Endothelial cell of umbilical vein (primary cell): ENCODE results near the gene USP6NL. TPM values are rescaled to one million over a fixed set of nuclear protein-coding genes. Genes with fewer than 3 reads are reported as not detected.

ENCODE experiments used
- BruUV-seq: library from RNA; stranded (reverse); fragments of 400-500 nt; replicated peaks from 2 replicates; lab custom pipeline; 2021; lab: Mats Ljungman, UMichigan
- CTCF ChIA-PET: fragments of 300-600, 350-600 bp; sonication (Branson Sonifier 250); formaldehyde crosslinking; loops from one replicate; lab custom pipeline; 2021; ENCODE audit warnings: antibody characterized with exemption, inconsistent platforms; lab: Charles Lee
- POLR2A ChIA-PET: fragments of 300-600, 350-600 bp; sonication (Branson Sonifier 250); formaldehyde crosslinking; loops from one replicate; lab custom pipeline; 2021; ENCODE audit warnings: antibody characterized with exemption, inconsistent platforms; lab: Charles Lee
- DNase-seq: peaks from one replicate; pipeline ENCODE4 v3.0.0-alpha.2; 2011; ENCODE audit warnings: low read depth, low spot score
- FAIRE-seq: peaks from 2 replicates; lab custom pipeline; 2011; peaks lifted over from hg19 to GRCh38; lab: Jason Lieb, UNC
- H2AFZ ChIP-seq: 2 replicates; pipeline ENCODE4 v1.6.0; 2012; ENCODE audit warnings: low read depth, low read length, control low read depth, inconsistent platforms
- H3K27ac ChIP-seq: 2 replicates; pipeline ENCODE4 v1.5.1; 2011; ENCODE audit warnings: low read depth, mild to moderate bottlenecking, control low read depth, low read length, moderate library complexity; ENCODE audit not compliant: insufficient read depth
- H3K27me3 ChIP-seq, 2 experiments: 2 replicates each; pipeline versions ENCODE4 v1.6.0 to v1.6.1; 2011; ENCODE audit warnings: low read length in 2 of 2, mixed read lengths in 1 of 2; ENCODE audit not compliant: control insufficient read depth in 2 of 2, insufficient read depth in 2 of 2
- H3K36me3 ChIP-seq, 2 experiments: 2 replicates in 1 of 2; 3 replicates in 1 of 2; pipeline ENCODE4 v1.5.1; 2011; ENCODE audit warnings: low read length in 2 of 2, mild to moderate bottlenecking in 1 of 2, moderate library complexity in 1 of 2; ENCODE audit not compliant: control insufficient read depth in 2 of 2, insufficient read depth in 2 of 2; ENCODE audit errors: extremely low read depth in 1 of 2
- H3K4me1 ChIP-seq: 3 replicates; pipeline ENCODE4 v1.5.1; 2011; ENCODE audit warnings: mild to moderate bottlenecking, low read length; ENCODE audit not compliant: control insufficient read depth, insufficient read depth; ENCODE audit errors: extremely low read depth
- H3K4me2 ChIP-seq: 2 replicates; pipeline ENCODE4 v1.6.1; 2011; ENCODE audit warnings: low read length, control low read depth, mixed read lengths; ENCODE audit not compliant: insufficient read depth
- H3K4me3 ChIP-seq, 3 experiments: fragments of 200-600 bp in 1 of 3; sonication (generic), shearing (Covaris generic) in 1 of 3; replicated peaks in 1 of 3; 2 replicates each; pipeline ENCODE4 v1.5.1; 2011 to 2016; ENCODE audit warnings: control low read depth in 3 of 3, low read length in 3 of 3, mild to moderate bottlenecking in 2 of 3, inconsistent platforms in 1 of 3, low read depth in 1 of 3, moderate library complexity in 1 of 3; ENCODE audit not compliant: insufficient read depth in 1 of 3
- H3K79me2 ChIP-seq: 2 replicates; pipeline ENCODE4 v1.6.0; 2012; ENCODE audit warnings: low read length, inconsistent platforms; ENCODE audit not compliant: control insufficient read depth, insufficient read depth
- H3K9ac ChIP-seq: replicated peaks from 2 replicates; pipeline ENCODE3; 2011; ENCODE audit warnings: low read length, control low read depth; ENCODE audit not compliant: insufficient read depth; ENCODE audit errors: extremely low read depth
- H3K9me1 ChIP-seq: replicated peaks from 3 replicates; pipeline ENCODE4 v1.6.0; 2011; ENCODE audit warnings: mild to moderate bottlenecking, low read length; ENCODE audit not compliant: control insufficient read depth, insufficient read depth; ENCODE audit errors: extremely low read depth
- H3K9me3 ChIP-seq: replicated peaks from 2 replicates; pipeline ENCODE4 v1.5.1; 2012; ENCODE audit warnings: low read length, inconsistent platforms; ENCODE audit not compliant: control insufficient read depth, insufficient read depth
- H4K20me1 ChIP-seq: replicated peaks from 2 replicates; pipeline ENCODE3; 2011; ENCODE audit warnings: mild to moderate bottlenecking, low read length; ENCODE audit not compliant: control insufficient read depth, insufficient read depth; ENCODE audit errors: extremely low read depth
- EZH2 ChIP-seq: IDR thresholded peaks from 2 replicates; pipeline ENCODE4 v1.6.1; 2012; ENCODE audit warnings: borderline replicate concordance, low read depth, mild to moderate bottlenecking, moderate library complexity, low read length, inconsistent platforms; ENCODE audit not compliant: severe bottlenecking
- FOS ChIP-seq: IDR thresholded peaks from 2 replicates; pipeline ENCODE4 v1.6.1; 2011; ENCODE audit warnings: mild to moderate bottlenecking, low read length, moderate library complexity, borderline replicate concordance; ENCODE audit not compliant: insufficient read depth
- GATA2 ChIP-seq: IDR thresholded peaks from 2 replicates; pipeline ENCODE4 v1.7.0; 2011; ENCODE audit warnings: low read depth, mild to moderate bottlenecking, moderate library complexity, mixed read lengths, low read length; ENCODE audit not compliant: insufficient read length, insufficient read depth
- JUN ChIP-seq: IDR thresholded peaks from 2 replicates; pipeline ENCODE4 v1.6.1; 2011; ENCODE audit warnings: borderline replicate concordance, low read depth; ENCODE audit not compliant: insufficient read length, insufficient read depth
- MYC ChIP-seq: IDR thresholded peaks from one replicate; pipeline ENCODE4 v1.6.1; 2011; ENCODE audit warnings: mild to moderate bottlenecking, low read depth, low read length
- POLR2A ChIP-seq: IDR thresholded peaks from 2 replicates; pipeline ENCODE4 v1.6.1; 2012; ENCODE audit warnings: low read depth, mild to moderate bottlenecking, control low read depth, low read length
- POLR2AphosphoS5 ChIP-seq: IDR thresholded peaks from 2 replicates; pipeline ENCODE4 v1.6.1; 2012; ENCODE audit warnings: low read depth, mild to moderate bottlenecking, control low read depth, low read length, moderate library complexity; ENCODE audit not compliant: insufficient read depth
- dilution Hi-C: fragments of 300-500 bp; cut with MboI; formaldehyde crosslinking; loops from one replicate; pipeline ENCODE4 v1.15.0; 2019; ENCODE audit warnings: low sequenced_read_pairs; ENCODE audit not compliant: extremely low pct_ligation_motif_present
- intact Hi-C: fragments of 100-400 bp; cut with micrococcal nuclease; formaldehyde crosslinking; loops from one replicate; pipeline ENCODE4 v1.10.0; 2022
- polyA plus RNA-seq, 4 experiments: library from polyadenylated mRNA; depleted of rRNA in 3 of 4; stranded (reverse) in 3 of 4; unstranded in 1 of 4; fragments of >200 nt; gene quantifications; 2 replicates each; pipeline versions ENCODE4 v1.2.1 to v1.2.3, GENCODE V29; 2011 to 2012; ENCODE audit warnings: missing spikeins in 1 of 4
- total RNA-seq: library from RNA; stranded (reverse); gene quantifications from 2 replicates; pipeline ENCODE4 v1.2.3, GENCODE V29; 2021
- TF ChIP-seq, protein P1 (sequence below): IDR thresholded peaks from 2 replicates; pipeline ENCODE4 v1.6.1; 2011; ENCODE audit not compliant: insufficient read depth, insufficient read length
- TF ChIP-seq, protein P2 (sequence below), 2 donors: IDR thresholded peaks; 1 replicate in 1 of 2; 2 replicates in 1 of 2; pipeline ENCODE4 v1.5.1; 2011; ENCODE audit warnings: low read length in 2 of 2, mild to moderate bottlenecking in 2 of 2, moderate library complexity in 2 of 2, control low read depth in 1 of 2, inconsistent platforms in 1 of 2, low read depth in 1 of 2; ENCODE audit not compliant: insufficient read depth in 1 of 2; ENCODE audit errors: extremely low read depth in 1 of 2

Gene USP6NL
- total and polyA plus RNA-seq, 2 donors (not counting 3 experiments of a cell fraction or from before 2014, with no cell fraction given) = 13.5 to 29.2 TPM

DNA sequence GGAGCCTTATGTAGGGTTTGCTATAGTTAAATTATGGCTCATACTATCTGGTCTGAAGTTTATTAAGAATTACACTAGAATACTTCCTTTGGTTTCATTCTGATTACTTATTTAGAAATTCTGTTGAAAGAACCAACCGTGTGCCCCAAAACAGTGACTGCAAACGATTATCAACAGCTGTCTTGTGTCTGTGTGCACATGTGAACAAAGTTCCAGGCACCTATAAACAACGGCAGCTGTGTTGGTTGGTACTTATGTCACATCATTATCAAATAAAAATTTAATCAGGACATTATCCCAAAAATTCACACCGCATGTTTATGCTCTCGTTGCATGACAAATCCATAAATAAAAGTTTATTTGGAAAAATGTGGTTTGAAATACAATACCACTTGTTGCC is 80.6 kb downstream of the USP6NL start:
- H3K9ac ChIP-seq = no peak overlapping the region
- no TSS peak for BruUV-seq
- no peak for FAIRE-seq
- no peak overlapping the region for H3K4me3 ChIP-seq
- no peak for DNase-seq
- H3K27me3 ChIP-seq = no peaks in the 10 kb centered on the region
- no peak overlapping the region for H3K27ac ChIP-seq
- no peak overlapping the region for H3K4me2 ChIP-seq
- peaks cover 22% of the 10 kb centered on the region for H3K79me2 ChIP-seq
- dilution Hi-C loops (no loop called here), intact Hi-C loops (no loop called here)
- POLR2A ChIA-PET = no interaction called here
- H3K4me1 ChIP-seq = no peaks in the 10 kb centered on the region
- TF ChIP-seq POLR2AphosphoS5 (no peak), EZH2 (no peak), GATA2 (no peak), JUN (no peak), FOS (no peak), POLR2A (no peak)
- H3K9me3 ChIP-seq = no peaks in the 10 kb centered on the region
- H2AFZ ChIP-seq = no peak overlapping the region
- no peaks in the 10 kb centered on the region for H3K9me1 ChIP-seq
- peaks cover 0 to 1% of the 10 kb centered on the region in 2 experiments for H3K36me3 ChIP-seq
- CTCF ChIA-PET = interaction anchor here (0.8 to 1.5 kb wide), 2 partner anchors 15 to 227 kb away, joined by 3 to 5 read pairs; no protein-coding TSS in a partner anchor
- H4K20me1 ChIP-seq = peaks cover 2% of the 10 kb centered on the region

DNA sequence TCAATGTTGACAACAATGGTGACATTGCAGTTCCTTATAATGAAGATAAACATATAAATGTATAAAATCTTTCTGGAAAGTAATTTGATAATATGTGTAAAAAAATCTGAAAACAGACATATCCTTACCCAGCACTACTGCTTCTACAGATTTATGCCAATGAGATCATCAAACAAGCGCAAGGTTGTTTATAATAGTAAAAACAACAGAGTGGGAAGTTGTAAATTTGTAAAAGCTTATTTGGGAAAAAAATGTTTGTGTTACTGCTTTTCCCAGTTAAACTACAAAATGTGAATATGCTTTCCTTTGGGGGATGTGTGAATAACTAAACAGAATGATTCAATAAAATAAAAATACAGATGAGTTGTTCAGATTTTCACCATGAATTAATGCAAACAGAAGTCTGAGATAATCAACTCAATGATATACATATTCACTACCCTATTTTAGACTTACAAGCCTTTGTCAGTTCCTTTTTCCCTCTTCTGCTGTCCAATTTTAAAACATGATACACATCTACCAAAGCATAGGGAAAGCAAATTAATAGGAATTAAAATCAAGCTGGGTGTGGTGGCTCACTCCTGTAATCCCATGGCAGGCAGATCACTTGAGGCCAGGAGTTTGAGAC is 82.1 kb downstream of the USP6NL start:
- no peak for FAIRE-seq
- Histone ChIP-seq H2AFZ (no peak overlapping the region), H3K9ac (no peak overlapping the region), H3K4me2 (no peak overlapping the region), H3K27me3 (no peaks in the 10 kb centered on the region), H3K79me2 (peaks cover 17% of the 10 kb centered on the region), H3K4me3 (no peak overlapping the region), H3K9me1 (no peaks in the 10 kb centered on the region), H3K4me1 (no peaks in the 10 kb centered on the region), H3K9me3 (no peaks in the 10 kb centered on the region), H3K27ac (no peak overlapping the region), H4K20me1 (peaks cover 2% of the 10 kb centered on the region), H3K36me3 (peaks cover 0 to 2% of the 10 kb centered on the region in 2 experiments)
- dilution Hi-C loops = no loop called here
- ChIA-PET CTCF (interaction anchor here (1.9 kb wide), 1 partner anchor 196 kb away, joined by 4 read pairs; no protein-coding TSS in a partner anchor), POLR2A (no interaction called here)
- DNase-seq = no peak
- TF ChIP-seq JUN (no peak), GATA2 (no peak), EZH2 (no peak), FOS (no peak), POLR2AphosphoS5 (no peak), POLR2A (no peak), MYC (no peak)
- TF ChIP-seq, protein P1, sequence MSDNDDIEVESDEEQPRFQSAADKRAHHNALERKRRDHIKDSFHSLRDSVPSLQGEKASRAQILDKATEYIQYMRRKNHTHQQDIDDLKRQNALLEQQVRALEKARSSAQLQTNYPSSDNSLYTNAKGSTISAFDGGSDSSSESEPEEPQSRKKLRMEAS = no peak
- TF ChIP-seq, protein P2, sequence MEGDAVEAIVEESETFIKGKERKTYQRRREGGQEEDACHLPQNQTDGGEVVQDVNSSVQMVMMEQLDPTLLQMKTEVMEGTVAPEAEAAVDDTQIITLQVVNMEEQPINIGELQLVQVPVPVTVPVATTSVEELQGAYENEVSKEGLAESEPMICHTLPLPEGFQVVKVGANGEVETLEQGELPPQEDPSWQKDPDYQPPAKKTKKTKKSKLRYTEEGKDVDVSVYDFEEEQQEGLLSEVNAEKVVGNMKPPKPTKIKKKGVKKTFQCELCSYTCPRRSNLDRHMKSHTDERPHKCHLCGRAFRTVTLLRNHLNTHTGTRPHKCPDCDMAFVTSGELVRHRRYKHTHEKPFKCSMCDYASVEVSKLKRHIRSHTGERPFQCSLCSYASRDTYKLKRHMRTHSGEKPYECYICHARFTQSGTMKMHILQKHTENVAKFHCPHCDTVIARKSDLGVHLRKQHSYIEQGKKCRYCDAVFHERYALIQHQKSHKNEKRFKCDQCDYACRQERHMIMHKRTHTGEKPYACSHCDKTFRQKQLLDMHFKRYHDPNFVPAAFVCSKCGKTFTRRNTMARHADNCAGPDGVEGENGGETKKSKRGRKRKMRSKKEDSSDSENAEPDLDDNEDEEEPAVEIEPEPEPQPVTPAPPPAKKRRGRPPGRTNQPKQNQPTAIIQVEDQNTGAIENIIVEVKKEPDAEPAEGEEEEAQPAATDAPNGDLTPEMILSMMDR (IDR thresholded peaks at IDR 0.05; ENCODE audit: extremely low read depth in 1 of 2, insufficient read depth in 1 of 2, low read depth in 1 of 2, low read length in 2 of 2) = no peak
- no TSS peak for BruUV-seq
- intact Hi-C loops = no loop called here
